Endodermal cell (in vitro differentiated cells): ENCODE data around the gene CCNI. TPM values are rescaled to one million over a fixed set of nuclear protein-coding genes. Genes with fewer than 3 reads are reported as not detected.
"Not testable (repeated sequence)": the region's sequence is repeated elsewhere in the genome, so short reads cannot be mapped to it uniquely, and the experiment has no call there.

Experiments
- DNase-seq: peaks from one replicate; pipeline ENCODE4 v3.0.0-alpha.2; 2017
- H3K27ac ChIP-seq: 2 replicates; pipeline ENCODE4 v1.5.1; 2013; ENCODE audit warnings: mild to moderate bottlenecking, low read depth, low read length, moderate library complexity
- H3K27me3 ChIP-seq: 2 replicates; pipeline ENCODE4 v1.6.1; 2013; ENCODE audit warnings: mild to moderate bottlenecking, low read length, moderate library complexity; ENCODE audit not compliant: insufficient read depth, control insufficient read depth, poor library complexity, severe bottlenecking
- H3K36me3 ChIP-seq: 2 replicates; pipeline ENCODE4 v1.7.0; 2013; ENCODE audit warnings: mild to moderate bottlenecking, low read length, moderate library complexity; ENCODE audit not compliant: control insufficient read depth, insufficient read depth
- H3K4me1 ChIP-seq: one replicate; pipeline ENCODE4 v1.7.0; 2013; ENCODE audit warnings: low read length; ENCODE audit not compliant: control insufficient read depth, insufficient read depth
- H3K4me3 ChIP-seq: 2 replicates; pipeline ENCODE4 v1.5.1; 2013; ENCODE audit warnings: mild to moderate bottlenecking, low read length, moderate library complexity
- H3K9ac ChIP-seq: 2 replicates; pipeline ENCODE4 v1.6.1; 2013; ENCODE audit warnings: mild to moderate bottlenecking, low read length, moderate library complexity; ENCODE audit not compliant: poor library complexity, severe bottlenecking; ENCODE audit errors: extremely low read depth
- H3K9me3 ChIP-seq: 2 replicates; pipeline ENCODE4 v1.6.1; 2013; ENCODE audit warnings: mild to moderate bottlenecking, low read length, moderate library complexity; ENCODE audit not compliant: control insufficient read depth
- H3K27ac Mint-ChIP-seq: 2 replicates; pipeline ENCODE4 v1.8.0; 2020; ENCODE audit warnings: mixed read lengths
- H3K27me3 Mint-ChIP-seq: 2 replicates; pipeline ENCODE4 v1.8.0; 2021; ENCODE audit warnings: mild to moderate bottlenecking, mixed read lengths; ENCODE audit not compliant: insufficient read depth
- H3K36me3 Mint-ChIP-seq: 2 replicates; pipeline ENCODE4 v1.8.0; 2020; ENCODE audit warnings: low read depth, mixed read lengths
- H3K4me1 Mint-ChIP-seq: 2 replicates; pipeline ENCODE4 v1.8.0; 2020; ENCODE audit warnings: mixed read lengths
- H3K4me3 Mint-ChIP-seq: 2 replicates; pipeline ENCODE4 v1.8.0; 2020; ENCODE audit warnings: mild to moderate bottlenecking, moderate library complexity, mixed read lengths
- H3K9me3 Mint-ChIP-seq: 2 replicates; pipeline ENCODE4 v1.8.0; 2020; ENCODE audit warnings: mild to moderate bottlenecking, mixed read lengths
- CTCF ChIP-seq: fragments of 200-600 bp; sonication (generic); conservative IDR thresholded peaks from 2 replicates; pipeline ENCODE4 v1.5.0; 2021; ENCODE audit warnings: antibody characterized with exemption, mild to moderate bottlenecking
- WGBS, 2 experiments: methylation state at CpG; one replicate each; pipeline versions ENCODE4 v1.1.5 to v1.1.7; 2013; ENCODE audit warnings: missing lambda C conversion rate in 2 of 2, mixed read lengths in 1 of 2; ENCODE audit not compliant: insufficient coverage in 1 of 2, insufficient read length in 1 of 2; 5-methylcytosine and 5-hydroxymethylcytosine counted together
- total RNA-seq, 2 donors: library from RNA; stranded (reverse); fragmentation: NEBNext Ultra II Directional in 1 of 2; extraction: Animal tissue kit (Norgen Biotek cat#: 25700) in 1 of 2; gene quantifications; 2 replicates in 1 of 2; 3 replicates in 1 of 2; pipeline ENCODE4 v1.2.1, GENCODE V29; 2021

The CCNI gene
- total RNA-seq, 2 donors from 2014 or later: 283 to 302 TPM

GRCh38 chr4:77073106-77073809, 2.5 kb downstream of the CCNI start:
- Histone ChIP-seq H3K9me3 (no peaks in the 10 kb centered on the region), H3K36me3 (peaks cover 9% of the 10 kb centered on the region), H3K27ac (no peak overlapping the region), H3K4me1 (peaks cover 8% of the 10 kb centered on the region), H3K9ac (peak overlapping the region; percentile 99), H3K4me3 (peak overlapping the region; percentile 99), H3K27me3 (no peaks in the 10 kb centered on the region)
- Mint-ChIP-seq H3K27ac (no peak overlapping the region), H3K4me3 (no peak overlapping the region), H3K27me3 (no peaks in the 10 kb centered on the region), H3K4me1 (peaks cover 21% of the 10 kb centered on the region), H3K36me3 (peaks cover 3% of the 10 kb centered on the region), H3K9me3 (no peaks in the 10 kb centered on the region)
- 26 to 50% methylated on average over 1 to 2 of the region's 3 CpGs for WGBS, 2 experiments
- no peak for TF ChIP-seq CTCF
- DNase-seq: no peak

- Histone ChIP-seq H3K4me1 (peaks cover 7% of the 10 kb centered on the region), H3K36me3 (peaks cover 19% of the 10 kb centered on the region), H3K9ac (no peak overlapping the region), H3K27me3 (no peaks in the 10 kb centered on the region), H3K27ac (no peak overlapping the region), H3K4me3 (peak overlapping the region; percentile 99), H3K9me3 (no peaks in the 10 kb centered on the region)
- Mint-ChIP-seq H3K27me3 (no peaks in the 10 kb centered on the region), H3K4me1 (peaks cover 22% of the 10 kb centered on the region), H3K27ac (no peak overlapping the region), H3K36me3 (peaks cover 5% of the 10 kb centered on the region), H3K9me3 (no peaks in the 10 kb centered on the region), H3K4me3 (no peak overlapping the region)
- no peak for TF ChIP-seq CTCF
- DNase-seq: no peak
- WGBS, 2 experiments: 84 to 100% methylated on average over 1 to 5 of the region's 5 CpGs
These were observed 3.5 kb downstream of the CCNI start for GRCh38 chr4:77072195-77072753.

- H3K36me3 Mint-ChIP-seq: peaks cover 14% of the 10 kb centered on the region
- H3K27ac Mint-ChIP-seq, H3K27me3 Mint-ChIP-seq, H3K27me3 ChIP-seq, H3K9me3 Mint-ChIP-seq, H3K9ac ChIP-seq, DNase-seq, H3K4me3 Mint-ChIP-seq, H3K9me3 ChIP-seq, H3K4me3 ChIP-seq, H3K4me1 ChIP-seq, H3K27ac ChIP-seq: not testable (repeated sequence)
- WGBS, 2 experiments: 83 to 96% methylated on average over 2 to 3 of the region's 3 CpGs
- H3K4me1 Mint-ChIP-seq: peaks cover 14% of the 10 kb centered on the region
- H3K36me3 ChIP-seq: peaks cover 41% of the 10 kb centered on the region
These were observed 6.3 kb downstream of the CCNI start for GRCh38 chr4:77069514-77069913.
